OCI-LY3 (cell line): ENCODE results near the gene RDH16.

Experiments
- H2AFZ ChIP-seq: fragments of 200-600, 300-600 bp; shearing (Covaris generic); 2 replicates; pipeline ENCODE4 v1.6.0; 2014; ENCODE audit warnings: antibody characterized with exemption, low read depth, low read length
- H3K27ac ChIP-seq: fragments of 200-600, 300-600 bp; sonication (generic); 2 replicates; pipeline ENCODE4 v1.5.1; 2014; ENCODE audit warnings: mild to moderate bottlenecking, low read length, moderate library complexity, mixed read lengths
- H3K27me3 ChIP-seq: fragments of 200-600, 300-600 bp; sonication (generic); 2 replicates; pipeline ENCODE4 v1.6.1; 2014; ENCODE audit warnings: low read depth, low read length, mixed read lengths
- H3K36me3 ChIP-seq: fragments of 200-600, 300-600 bp; sonication (generic); replicated peaks from 2 replicates; pipeline ENCODE3; 2014; ENCODE audit warnings: low read depth, low read length, mixed read lengths
- H3K4me1 ChIP-seq: fragments of 300-600, 200-600 bp; sonication (generic); 2 replicates; pipeline ENCODE4 v1.6.1; 2014; ENCODE audit warnings: low read length, mixed read lengths
- H3K4me2 ChIP-seq: fragments of 200-600, 300-600 bp; sonication (generic); 2 replicates; pipeline ENCODE4 v1.6.1; 2014; ENCODE audit warnings: low read length, mixed read lengths
- H3K4me3 ChIP-seq: fragments of 300-600, 200-600 bp; sonication (generic); 2 replicates; pipeline ENCODE4 v1.5.1; 2014; ENCODE audit warnings: antibody characterized with exemption, mild to moderate bottlenecking, low read length, moderate library complexity
- H3K79me2 ChIP-seq: fragments of 300-600, 200-600 bp; shearing (Covaris generic); 2 replicates; pipeline ENCODE4 v1.6.1; 2014; ENCODE audit warnings: mild to moderate bottlenecking, low read length, mixed read lengths
- H3K9ac ChIP-seq: fragments of 300-600, 200-600 bp; shearing (Covaris generic); 2 replicates; pipeline ENCODE4 v1.6.0; 2014; ENCODE audit warnings: mild to moderate bottlenecking, low read length, moderate library complexity
- H3K9me3 ChIP-seq: fragments of 200-600, 300-600 bp; shearing (Covaris generic); 2 replicates; pipeline ENCODE4 v1.6.1; 2014; ENCODE audit warnings: low read length, mixed read lengths; ENCODE audit not compliant: insufficient read depth
- H4K20me1 ChIP-seq: fragments of 200-600, 300-600 bp; sonication (generic); 2 replicates; pipeline ENCODE4 v1.6.1; 2016; ENCODE audit warnings: low read length, mixed read lengths; ENCODE audit not compliant: insufficient read depth
- EZH2phosphoT487 ChIP-seq: fragments of 200-600 bp; shearing (Covaris generic); IDR thresholded peaks from 2 replicates; pipeline ENCODE4 v1.6.1; 2018; ENCODE audit warnings: antibody characterized with exemption, mixed run types, low read depth
- TF ChIP-seq, protein P1 (sequence below): fragments of 200-600, 300-600 bp; sonication (generic); IDR thresholded peaks from 2 replicates; pipeline ENCODE4 v1.5.1; 2014; ENCODE audit warnings: antibody characterized with exemption, low read length, low read depth

RDH16 gene

DNA sequence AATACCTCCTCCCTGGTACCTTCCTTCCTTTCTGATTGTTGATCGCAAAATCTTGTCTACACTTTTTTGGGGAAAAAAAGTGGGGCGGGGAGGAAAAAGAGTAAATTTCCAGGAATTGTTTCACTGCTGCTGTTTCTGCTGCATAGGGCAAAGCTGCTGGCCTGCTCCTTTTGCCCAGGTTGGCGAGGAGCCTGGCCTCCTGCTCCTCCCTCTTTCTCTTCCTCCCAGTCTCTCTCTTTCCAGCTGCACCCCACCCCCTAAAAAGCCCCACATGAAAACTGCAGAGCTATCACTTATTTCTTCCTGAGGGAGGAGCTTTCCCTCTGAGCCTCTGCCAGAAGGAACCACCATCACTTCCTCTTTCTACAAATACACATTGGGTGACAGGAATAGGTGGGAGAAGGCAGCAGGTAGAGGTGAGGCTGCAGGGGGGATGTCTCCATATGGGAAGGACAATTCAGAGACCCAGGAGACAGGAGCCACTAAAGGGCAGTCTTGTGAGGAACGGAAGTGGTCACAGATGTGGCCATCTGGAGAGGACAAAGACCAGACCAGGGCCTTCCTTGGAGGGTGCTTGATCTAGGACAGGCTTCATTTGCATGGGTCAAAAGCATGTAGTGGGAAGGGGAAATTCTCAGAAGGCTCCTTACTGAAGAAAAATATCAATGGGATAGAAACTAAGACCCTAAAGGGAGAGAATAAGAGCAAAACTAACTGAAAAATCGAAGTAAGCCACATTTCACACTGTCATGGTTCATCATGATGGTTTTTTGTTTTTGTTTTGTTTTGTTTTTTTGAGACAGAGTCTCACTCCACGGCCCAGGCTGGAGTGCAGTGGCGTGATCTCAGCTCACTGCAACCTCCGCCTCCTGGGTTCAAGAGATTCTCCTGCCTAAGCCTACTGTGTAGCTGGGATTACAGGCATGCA is 34.2 kb upstream of the RDH16 start:
- Histone ChIP-seq H3K27ac (no peak overlapping the region), H3K4me1 (peaks cover 10% of the 10 kb centered on the region), H2AFZ (no peak overlapping the region), H3K9me3 (no peaks in the 10 kb centered on the region), H3K4me2 (no peak overlapping the region), H3K36me3 (no peaks in the 10 kb centered on the region), H3K4me3 (no peak overlapping the region), H4K20me1 (no peaks in the 10 kb centered on the region), H3K79me2 (no peaks in the 10 kb centered on the region), H3K27me3 (peaks cover 17% of the 10 kb centered on the region), H3K9ac (no peak overlapping the region)
- TF ChIP-seq, protein P1, sequence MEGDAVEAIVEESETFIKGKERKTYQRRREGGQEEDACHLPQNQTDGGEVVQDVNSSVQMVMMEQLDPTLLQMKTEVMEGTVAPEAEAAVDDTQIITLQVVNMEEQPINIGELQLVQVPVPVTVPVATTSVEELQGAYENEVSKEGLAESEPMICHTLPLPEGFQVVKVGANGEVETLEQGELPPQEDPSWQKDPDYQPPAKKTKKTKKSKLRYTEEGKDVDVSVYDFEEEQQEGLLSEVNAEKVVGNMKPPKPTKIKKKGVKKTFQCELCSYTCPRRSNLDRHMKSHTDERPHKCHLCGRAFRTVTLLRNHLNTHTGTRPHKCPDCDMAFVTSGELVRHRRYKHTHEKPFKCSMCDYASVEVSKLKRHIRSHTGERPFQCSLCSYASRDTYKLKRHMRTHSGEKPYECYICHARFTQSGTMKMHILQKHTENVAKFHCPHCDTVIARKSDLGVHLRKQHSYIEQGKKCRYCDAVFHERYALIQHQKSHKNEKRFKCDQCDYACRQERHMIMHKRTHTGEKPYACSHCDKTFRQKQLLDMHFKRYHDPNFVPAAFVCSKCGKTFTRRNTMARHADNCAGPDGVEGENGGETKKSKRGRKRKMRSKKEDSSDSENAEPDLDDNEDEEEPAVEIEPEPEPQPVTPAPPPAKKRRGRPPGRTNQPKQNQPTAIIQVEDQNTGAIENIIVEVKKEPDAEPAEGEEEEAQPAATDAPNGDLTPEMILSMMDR: no peak
- no peak for TF ChIP-seq EZH2phosphoT487

DNA sequence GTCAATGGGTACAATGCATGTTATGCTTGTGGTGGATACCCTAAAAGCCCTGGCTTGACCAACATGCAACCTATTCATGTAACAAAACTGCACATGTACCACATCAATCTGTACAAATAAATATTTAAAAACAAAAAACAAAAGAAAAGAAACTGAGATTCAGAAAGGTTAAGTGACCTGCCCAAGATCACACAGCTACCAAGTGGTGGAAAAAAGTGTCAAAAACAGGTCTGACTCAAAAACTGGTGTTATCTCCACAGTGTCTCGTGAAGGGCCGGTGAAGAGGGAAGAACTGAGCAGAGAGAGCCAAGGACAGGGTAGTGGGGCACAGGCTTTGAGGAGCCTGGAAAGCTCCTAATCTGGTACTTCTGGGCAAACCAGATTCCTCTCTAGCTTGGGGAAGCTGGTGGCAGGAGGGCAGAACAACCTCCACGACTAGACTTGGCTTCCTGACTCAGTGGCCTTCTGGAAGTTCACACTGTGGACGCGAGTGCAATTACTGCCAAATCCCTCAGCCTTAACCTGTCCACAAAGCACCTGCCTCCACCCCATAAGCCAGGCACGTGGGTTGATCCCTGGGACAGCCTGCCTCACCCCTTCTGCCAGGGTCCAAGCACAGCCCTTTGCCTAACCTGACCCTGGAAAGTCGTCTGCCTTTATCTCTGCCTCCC is 33.4 kb upstream of the RDH16 start:
- no peak overlapping the region for H3K9ac ChIP-seq
- no peak overlapping the region for H3K4me3 ChIP-seq
- peaks cover 10% of the 10 kb centered on the region for H3K4me1 ChIP-seq
- H4K20me1 ChIP-seq: no peaks in the 10 kb centered on the region
- H2AFZ ChIP-seq: no peak overlapping the region
- H3K9me3 ChIP-seq: no peaks in the 10 kb centered on the region
- no peaks in the 10 kb centered on the region for H3K36me3 ChIP-seq
- no peaks in the 10 kb centered on the region for H3K79me2 ChIP-seq
- TF ChIP-seq EZH2phosphoT487: no peak
- TF ChIP-seq, protein P1: no peak
- H3K4me2 ChIP-seq: no peak overlapping the region
- no peak overlapping the region for H3K27ac ChIP-seq
- peaks cover 17% of the 10 kb centered on the region for H3K27me3 ChIP-seq

DNA sequence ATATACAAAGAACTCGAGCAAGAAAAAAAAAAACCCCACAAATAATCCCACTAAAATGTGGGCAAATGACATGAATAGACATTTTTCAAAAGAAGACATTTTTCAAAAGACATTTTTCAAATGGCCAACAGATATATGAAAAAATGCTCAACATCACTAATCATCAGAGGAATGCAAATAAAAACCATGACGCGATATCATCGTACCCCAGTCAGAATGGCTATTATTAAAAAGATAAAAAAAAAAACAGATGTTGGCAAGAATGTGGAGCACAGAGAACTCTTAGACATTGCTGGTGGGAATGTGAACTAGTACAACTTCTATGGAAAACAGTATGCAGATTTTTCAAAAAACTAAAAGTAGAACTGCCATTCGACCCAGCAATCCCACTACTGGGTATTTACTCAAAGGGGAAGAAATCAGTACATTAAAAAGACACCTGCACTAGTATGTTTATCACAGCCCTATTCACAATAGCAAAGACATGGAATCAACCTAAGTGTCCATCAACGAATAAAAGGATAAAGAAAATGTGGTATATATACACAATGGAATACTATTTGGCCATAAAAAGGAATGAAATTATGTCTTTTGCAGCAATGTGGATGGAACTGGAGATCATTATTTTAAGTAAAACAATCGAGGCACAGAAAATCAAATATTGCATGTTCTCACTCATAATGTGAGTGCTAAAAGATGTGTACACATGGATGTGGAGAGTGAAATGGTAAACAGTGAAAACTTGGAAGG is 32.6 kb upstream of the RDH16 start:
- TF ChIP-seq, protein P1: no peak
- TF ChIP-seq EZH2phosphoT487: no peak

More for the DNA sequence above, 32.6 kb upstream of the RDH16 start:
- no peak overlapping the region for H3K27ac ChIP-seq
- H3K4me2 ChIP-seq: no peak overlapping the region
- peaks cover 17% of the 10 kb centered on the region for H3K27me3 ChIP-seq
- no peaks in the 10 kb centered on the region for H4K20me1 ChIP-seq
- no peak overlapping the region for H3K9ac ChIP-seq
- H3K4me3 ChIP-seq: no peak overlapping the region
- peaks cover 10% of the 10 kb centered on the region for H3K4me1 ChIP-seq
- no peaks in the 10 kb centered on the region for H3K79me2 ChIP-seq
- no peaks in the 10 kb centered on the region for H3K9me3 ChIP-seq
- no peak overlapping the region for H2AFZ ChIP-seq
- H3K36me3 ChIP-seq: no peaks in the 10 kb centered on the region
